Measurements from ENCODE around the gene TMEM156.

GRCh38 chr4:39032218-39033085 lies at the start of gene TMEM156:
- TF ChIP-seq POLR2A (IDR thresholded peaks at IDR 0.05), result no peak
- TF ChIP-seq CTCF (IDR thresholded peaks at IDR 0.05 in 4 of 5, conservative IDR thresholded peaks at IDR 0.05 in 1 of 5), result no peak

Data from gastrocnemius medialis (tissue), 4 donors.